ENCODE data around the gene SWAP70. TPM values are rescaled to one million over a fixed set of nuclear protein-coding genes. Genes with fewer than 3 reads are reported as not detected.

Gene SWAP70
- total and polyA plus RNA-seq, 9 of the 15 experiments (the other 6 are each of a cell fraction or from before 2014, with no cell fraction given) = 1.7 to 4.9 (median 3.9) TPM

- TF ChIP-seq ZNF609 (CRISPR knock-in tag; IDR thresholded peaks at IDR 0.05; ENCODE audit: borderline replicate concordance) = no peak
- peak; percentile 76 for TF ChIP-seq FOSL1 (tag; conservative IDR thresholded peaks at IDR 0.05)
- TF ChIP-seq YY1 (IDR thresholded peaks at IDR 0.05; ENCODE audit: borderline replicate concordance in 1 of 3, control insufficient read depth in 1 of 3, extremely low read depth in 1 of 3, insufficient read depth in 3 of 3, insufficient read length in 1 of 3, insufficient replicate concordance in 2 of 3, low read depth in 1 of 3, low read length in 2 of 3) = no peak
- TF ChIP-seq CEBPG (CRISPR knock-in tag; IDR thresholded peaks at IDR 0.05) = no peak
- TF ChIP-seq CEBPG (tag; conservative IDR thresholded peaks at IDR 0.05 in 1 of 2, IDR thresholded peaks at IDR 0.05 in 1 of 2) = no peak
- TF ChIP-seq PML (IDR thresholded peaks at IDR 0.05; ENCODE audit: low read length) = peak; percentile 80
- TF ChIP-seq HDAC3 (IDR thresholded peaks at IDR 0.05; ENCODE audit: borderline replicate concordance, partially characterized antibody) = peak; percentile 72
- TF ChIP-seq SMARCA4 (IDR thresholded peaks at IDR 0.05) = peak; percentile 88
- TF ChIP-seq ZNF324 (CRISPR knock-in tag; IDR thresholded peaks at IDR 0.05) = no peak
- no peak for TF ChIP-seq ZNF518B (CRISPR knock-in tag; IDR thresholded peaks at IDR 0.05)
- no peak for TF ChIP-seq RBM14 (IDR thresholded peaks at IDR 0.05; ENCODE audit: borderline replicate concordance, insufficient read depth, low read depth, low read length)
- no peak for TF ChIP-seq TOE1 (IDR thresholded peaks at IDR 0.05; ENCODE audit: borderline replicate concordance)
- no peak for TF ChIP-seq TOE1 (CRISPR knock-in tag; IDR thresholded peaks at IDR 0.05; ENCODE audit: borderline replicate concordance, low read depth)
- no peak for TF ChIP-seq ZNF707 (CRISPR knock-in tag; conservative IDR thresholded peaks at IDR 0.05)
- TF ChIP-seq ZNF778 (CRISPR knock-in tag; IDR thresholded peaks at IDR 0.05) = no peak
- TF ChIP-seq RAD51 (IDR thresholded peaks at IDR 0.05; ENCODE audit: borderline replicate concordance, low read depth) = no peak
- no peak for TF ChIP-seq HNRNPL (IDR thresholded peaks at IDR 0.05; ENCODE audit: low read depth, low read length)
- TF ChIP-seq RBM15 (IDR thresholded peaks at IDR 0.05; ENCODE audit: insufficient read depth, low read length) = no peak
- no peak for TF ChIP-seq ELF2 (CRISPR knock-in tag; IDR thresholded peaks at IDR 0.05)
Observed at GRCh38 chr11:9651899-9652748, 11.8 kb upstream of the SWAP70 start (continued).

Measured in K562 (cell line).